ENCODE measurements around the gene TRIM44. TPM values are rescaled to one million over a fixed set of nuclear protein-coding genes. Genes with fewer than 3 reads are reported as not detected.

The TRIM44 gene
- total RNA-seq, 4 donors from 2014 or later, result 27.4 to 73.4 (median 53.7) TPM

- intact Hi-C loops (cut with DNase I), result no loop called here
- WGBS, result 98% methylated on average over 4 of the region's 4 CpGs
- Histone ChIP-seq H3K4me3 (no peak overlapping the region), H3K36me3 (peaks cover 0 to 19% (median 4%) of the 10 kb centered on the region in 4 donors), H3K27ac (replicated peaks in 1 of 4) (no peak overlapping the region), H3K27me3 (no peaks in the 10 kb centered on the region), H3K9me3 (no peaks in the 10 kb centered on the region), H3K4me1 (peaks cover 0 to 3% (median 0%) of the 10 kb centered on the region in 4 donors)
- TF ChIP-seq POLR2AphosphoS5 (IDR thresholded peaks at IDR 0.05) (no peak), CTCF (IDR thresholded peaks at IDR 0.05) (no peak), EP300 (IDR thresholded peaks at IDR 0.05) (no peak), POLR2A (IDR thresholded peaks at IDR 0.05; ENCODE audit: low read depth) (no peak)
- DNase-seq (ENCODE audit: extremely low spot score), result no peak
These were observed 80.3 kb downstream of the TRIM44 start for GRCh38 chr11:35742707-35743454.

GRCh38 chr11:35746356-35747153 lies 84.0 kb downstream of the TRIM44 start:
- 79% methylated on average over 4 of the region's 4 CpGs for whole genome bisulfite sequencing
- Histone ChIP-seq H3K27me3 (no peaks in the 10 kb centered on the region), H3K9me3 (no peaks in the 10 kb centered on the region), H3K27ac (replicated peaks in 1 of 4) (no peak overlapping the region), H3K36me3 (peaks cover 0 to 6% (median 0%) of the 10 kb centered on the region in 4 donors), H3K4me1 (peaks cover 0 to 2% (median 0%) of the 10 kb centered on the region in 4 donors), H3K4me3 (no peak overlapping the region)
- TF ChIP-seq EP300 (IDR thresholded peaks at IDR 0.05) (no peak), POLR2AphosphoS5 (IDR thresholded peaks at IDR 0.05) (no peak), CTCF (IDR thresholded peaks at IDR 0.05) (no peak), POLR2A (IDR thresholded peaks at IDR 0.05; ENCODE audit: low read depth) (no peak)
- DNase-seq (ENCODE audit: extremely low spot score), result no peak
- intact Hi-C loops (cut with DNase I), result no loop called here

GRCh38 chr11:35747668-35748067 lies 85.1 kb downstream of the TRIM44 start:
- Histone ChIP-seq H3K27me3 (no peaks in the 10 kb centered on the region), H3K4me1 (peaks cover 0 to 6% (median 0%) of the 10 kb centered on the region in 4 donors), H3K36me3 (peaks cover 0 to 6% (median 0%) of the 10 kb centered on the region in 4 donors), H3K27ac (replicated peaks in 1 of 4) (no peak overlapping the region), H3K4me3 (no peak overlapping the region), H3K9me3 (no peaks in the 10 kb centered on the region)
- no peak for DNase-seq (ENCODE audit: extremely low spot score)
- TF ChIP-seq POLR2A (IDR thresholded peaks at IDR 0.05; ENCODE audit: low read depth) (no peak), POLR2AphosphoS5 (IDR thresholded peaks at IDR 0.05) (no peak), EP300 (IDR thresholded peaks at IDR 0.05) (no peak), CTCF (IDR thresholded peaks at IDR 0.05) (no peak)
- 93% methylated on average over 4 of the region's 4 CpGs for WGBS
- intact Hi-C loops (cut with DNase I), result no loop called here

GRCh38 chr11:35748644-35749043 lies 86.1 kb downstream of the TRIM44 start:
- Histone ChIP-seq H3K4me3 (no peak overlapping the region), H3K9me3 (no peaks in the 10 kb centered on the region), H3K4me1 (peaks cover 0 to 6% (median 0%) of the 10 kb centered on the region in 4 donors), H3K36me3 (peaks cover 0 to under 1% (median 0%) of the 10 kb centered on the region in 4 donors), H3K27me3 (no peaks in the 10 kb centered on the region), H3K27ac (replicated peaks in 1 of 4) (no peak overlapping the region)
- no peak for DNase-seq (ENCODE audit: extremely low spot score)
- 89% methylated on average over 1 of the region's 1 CpG for WGBS
- TF ChIP-seq CTCF (IDR thresholded peaks at IDR 0.05) (no peak), POLR2A (IDR thresholded peaks at IDR 0.05; ENCODE audit: low read depth) (no peak), POLR2AphosphoS5 (IDR thresholded peaks at IDR 0.05) (no peak), EP300 (IDR thresholded peaks at IDR 0.05) (no peak)
- intact Hi-C loops (cut with DNase I), result no loop called here
